Activated naive CD4-positive, alpha-beta T cell (primary cell): ENCODE measurements around the gene MROH2A.
A peak's percentile ranks its signal among the peaks of the same experiment; 100 is the strongest.

Experiments used
- DNase-seq, 4 experiments: peaks; one replicate each; lab custom pipeline; 2025; lab: John Stamatoyannopoulos, UW

The MROH2A gene

GRCh38 chr2:233838726-233839446 lies 60.8 kb downstream of the MROH2A start:
- no peak for DNase-seq

GRCh38 chr2:233839447-233839820 lies 61.3 kb downstream of the MROH2A start:
- no peak for DNase-seq

DNA sequence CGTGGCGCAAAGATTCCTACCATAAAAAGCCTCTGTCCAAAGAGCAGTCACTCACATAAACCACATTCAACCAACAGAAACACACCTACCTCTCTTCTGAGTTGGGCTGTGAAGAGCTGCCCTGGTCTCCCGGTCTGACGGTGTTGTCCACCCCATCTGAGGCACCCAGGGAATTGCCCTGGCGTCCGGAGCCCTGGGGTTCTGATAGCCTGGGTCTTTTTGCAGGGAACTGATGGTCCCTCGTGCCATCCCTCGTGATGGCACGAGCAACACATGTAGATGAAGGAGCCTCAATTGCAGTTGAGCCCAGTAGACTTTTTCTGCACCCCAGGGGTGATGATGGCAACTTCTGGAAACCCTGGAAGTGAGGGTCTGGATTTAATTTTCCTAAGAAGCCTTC lies 62.4 kb downstream of the MROH2A start:
- DNase-seq, result no peak

GRCh38 chr2:233841183-233841582 lies 63.1 kb downstream of the MROH2A start:
- no peak for DNase-seq

DNA sequence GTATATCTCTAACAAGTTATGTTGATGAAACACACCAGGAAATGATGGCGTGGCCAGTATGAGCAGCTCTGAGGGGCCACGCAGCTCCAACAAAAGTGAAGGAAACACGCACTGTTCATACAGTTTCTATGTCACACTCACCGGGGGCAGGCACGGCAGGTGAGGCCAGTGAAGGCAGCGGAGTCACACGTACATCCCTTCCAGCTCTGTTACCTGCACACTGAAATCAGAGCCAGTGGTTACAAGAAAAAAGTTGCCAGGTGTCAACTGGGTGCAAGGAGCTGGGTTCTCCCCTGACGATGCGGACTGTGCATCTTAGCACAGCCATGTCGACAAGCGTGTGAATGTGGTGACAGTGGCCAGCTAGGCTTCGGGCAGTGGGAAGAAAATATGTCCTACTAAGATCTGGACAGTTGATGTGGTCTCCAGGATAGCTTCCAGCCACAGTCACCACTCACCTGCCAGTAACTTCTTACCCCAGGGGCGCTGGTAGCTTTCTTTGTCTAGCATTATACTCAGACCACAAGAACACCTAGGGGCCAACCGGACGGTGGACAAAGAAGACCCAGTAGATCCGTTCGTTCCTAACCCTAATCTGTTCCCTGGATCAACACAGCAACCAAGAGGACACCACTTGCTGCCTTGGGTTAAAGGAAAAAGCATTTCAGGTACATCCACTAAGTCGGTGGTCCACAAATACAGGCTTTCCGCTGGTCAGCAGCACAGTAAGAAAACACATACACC lies 66.1 kb downstream of the MROH2A start:
- no peak for DNase-seq

DNA sequence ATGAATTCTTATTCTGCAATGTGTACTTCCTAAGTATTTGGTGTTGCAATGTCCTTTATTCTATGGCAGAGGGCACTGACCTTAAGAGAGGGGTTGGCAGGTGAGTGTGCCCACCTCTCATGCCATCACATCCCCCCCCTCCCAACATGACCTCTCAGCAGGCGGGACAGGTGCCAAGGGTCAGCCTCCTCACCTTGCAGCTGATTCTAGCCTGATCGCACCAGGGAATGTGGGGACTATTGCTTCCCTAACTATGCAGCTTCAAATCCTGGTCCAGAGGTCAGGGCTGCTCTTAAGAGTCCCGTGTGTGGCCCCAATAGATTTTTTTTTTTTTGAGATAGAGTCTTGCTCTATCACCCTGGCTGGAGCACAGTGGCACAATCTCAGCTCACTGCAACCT lies 66.7 kb downstream of the MROH2A start:
- DNase-seq, result no peak

- DNase-seq, result no peak
These were observed 67.4 kb downstream of the MROH2A start for GRCh38 chr2:233845301-233846060.

DNA sequence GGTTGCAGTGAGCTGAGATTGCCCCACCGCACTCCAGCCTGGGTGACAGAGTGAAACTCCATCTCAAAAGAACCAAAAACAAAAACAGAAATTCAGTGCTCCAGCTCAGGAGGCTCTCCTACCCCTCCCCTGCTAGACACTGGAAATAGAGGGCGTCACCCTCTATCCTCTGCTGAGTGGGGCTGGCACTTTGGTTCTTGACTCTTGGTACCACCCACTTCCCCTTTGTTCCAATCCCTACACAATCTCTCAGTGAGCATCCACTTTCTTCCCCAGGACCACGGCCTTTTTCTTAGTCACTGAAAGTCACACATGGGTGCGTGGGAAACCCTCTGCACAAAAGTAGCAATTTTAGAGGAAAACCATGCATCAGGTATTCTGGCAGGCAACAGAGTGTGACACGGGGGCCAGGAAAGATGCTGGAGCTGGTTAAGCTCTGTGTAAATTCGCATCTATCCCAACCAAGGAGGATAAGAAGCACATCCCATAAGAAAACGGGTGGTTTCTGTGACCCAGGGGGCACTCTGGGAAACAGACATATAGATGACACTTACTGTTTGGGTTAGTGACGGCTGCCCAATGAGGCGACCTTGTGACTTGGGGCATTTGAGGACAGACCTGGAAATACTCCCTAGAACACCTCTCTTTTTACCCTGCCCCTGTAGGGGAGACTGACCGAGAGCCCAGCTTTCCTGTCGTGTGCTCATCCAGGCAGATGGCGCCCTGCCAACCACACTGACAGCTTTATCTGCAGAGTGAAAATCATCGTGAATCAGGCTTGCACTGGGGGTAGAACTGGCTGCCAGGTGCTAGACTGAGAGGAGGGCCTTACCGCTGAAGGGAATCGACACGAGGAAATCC lies 68.5 kb downstream of the MROH2A start:
- DNase-seq, result no peak

DNA sequence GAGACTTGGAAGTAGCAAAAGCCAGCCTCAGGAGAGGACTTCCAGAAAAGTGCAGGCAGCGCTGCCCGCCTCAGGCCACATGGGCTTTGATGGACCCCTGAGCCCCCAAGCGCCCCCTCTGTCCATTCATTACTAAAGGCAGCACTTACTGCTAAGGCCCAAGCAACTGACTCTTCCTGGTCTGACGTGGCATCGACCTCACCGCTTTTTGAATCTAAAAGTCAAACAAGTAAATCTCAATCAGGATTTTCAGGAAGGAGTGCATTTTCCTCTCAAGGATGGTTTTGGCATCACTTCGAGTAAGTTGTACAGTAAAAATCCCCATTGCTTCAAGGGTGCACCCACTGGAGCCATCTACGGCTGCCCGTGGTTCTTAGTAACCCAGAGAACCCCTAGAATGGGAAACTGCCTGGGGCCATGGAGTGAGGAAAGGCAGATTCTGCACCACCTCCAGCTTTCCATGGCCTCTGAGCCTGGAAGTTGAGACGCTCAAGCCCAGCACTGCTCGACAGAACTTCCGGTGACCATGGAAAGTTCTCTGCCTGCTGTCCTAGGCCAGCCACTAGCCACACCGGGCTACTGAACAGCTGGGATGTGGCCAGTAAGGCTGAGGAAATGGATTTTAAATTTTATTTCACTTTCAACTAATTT lies 69.2 kb downstream of the MROH2A start:
- no peak for DNase-seq

DNA sequence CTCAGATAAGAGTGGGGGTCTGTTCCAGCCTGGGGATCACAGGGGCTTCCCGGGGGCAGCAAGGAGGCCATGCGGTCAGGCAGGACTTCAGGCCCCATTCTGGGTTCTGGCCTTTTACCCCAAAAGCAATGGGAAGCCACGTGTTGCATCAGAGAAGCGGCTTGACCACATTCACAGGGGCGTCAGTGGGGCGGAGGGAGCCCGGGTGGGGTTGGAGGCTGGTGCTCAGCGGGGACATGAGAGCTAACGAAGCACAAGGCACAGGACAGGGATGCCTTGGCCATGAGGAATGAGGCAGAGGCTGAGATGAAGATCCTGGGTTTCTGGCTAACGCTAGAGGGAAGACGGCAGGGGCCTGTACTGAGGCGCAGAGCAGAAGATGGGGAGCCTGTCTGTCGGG lies 70.1 kb downstream of the MROH2A start:
- no peak for DNase-seq

DNA sequence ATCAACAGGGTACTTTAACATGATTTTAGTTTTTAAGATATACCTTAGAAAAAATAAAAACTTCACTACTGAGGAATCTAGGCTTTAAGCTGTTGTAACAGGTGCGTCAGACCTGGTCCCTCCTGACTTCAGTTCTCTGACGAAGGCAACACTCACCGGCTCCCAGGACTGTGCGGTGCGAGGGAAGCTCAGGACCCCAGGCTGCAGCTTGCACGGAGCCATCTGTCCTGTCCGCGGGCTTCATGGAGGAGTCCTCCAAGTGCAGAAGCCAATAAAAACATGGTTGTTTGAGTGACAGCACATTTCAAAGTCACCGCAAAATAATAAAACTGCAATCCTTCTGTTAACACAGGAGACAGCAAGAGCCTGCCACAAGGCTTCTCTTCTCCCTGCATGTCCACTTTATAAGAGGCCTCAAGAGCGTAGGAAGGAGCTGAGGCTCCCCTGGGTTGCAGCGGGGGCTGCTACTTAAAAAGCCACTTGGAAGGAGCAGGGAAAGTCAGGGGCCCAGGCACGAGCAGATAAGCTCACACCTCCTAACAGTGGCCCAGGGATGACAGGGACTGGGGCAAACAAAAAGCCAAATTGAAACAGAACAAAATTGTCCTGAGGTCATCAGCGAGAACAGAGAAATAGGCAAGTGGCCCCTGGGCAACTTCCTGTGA lies 71.6 kb downstream of the MROH2A start:
- no peak for DNase-seq

- no peak for DNase-seq
These were observed 72.6 kb downstream of the MROH2A start for GRCh38 chr2:233850745-233851144.

GRCh38 chr2:233851169-233851568 lies 73.0 kb downstream of the MROH2A start:
- DNase-seq, result no peak

GRCh38 chr2:233852056-233852455 lies 73.9 kb downstream of the MROH2A start:
- DNase-seq, result no peak

- DNase-seq, result no peak
These were observed 75.2 kb downstream of the MROH2A start for GRCh38 chr2:233853353-233853752.

- DNase-seq, result no peak
These were observed 75.7 kb downstream of the MROH2A start for GRCh38 chr2:233853883-233854240.

- DNase-seq, result peak; percentile 50 to 79 (median 64)
These were observed 76.3 kb downstream of the MROH2A start, which contains the start of gene HJURP for GRCh38 chr2:233854241-233854981. Gene HJURP, minus strand, starts transcription at chr2:233854535. Its CDS starts 35 bp downstream, at chr2:233854500.

GRCh38 chr2:233855345-233855744 lies 77.2 kb downstream of the MROH2A start:
- no peak for DNase-seq

DNA sequence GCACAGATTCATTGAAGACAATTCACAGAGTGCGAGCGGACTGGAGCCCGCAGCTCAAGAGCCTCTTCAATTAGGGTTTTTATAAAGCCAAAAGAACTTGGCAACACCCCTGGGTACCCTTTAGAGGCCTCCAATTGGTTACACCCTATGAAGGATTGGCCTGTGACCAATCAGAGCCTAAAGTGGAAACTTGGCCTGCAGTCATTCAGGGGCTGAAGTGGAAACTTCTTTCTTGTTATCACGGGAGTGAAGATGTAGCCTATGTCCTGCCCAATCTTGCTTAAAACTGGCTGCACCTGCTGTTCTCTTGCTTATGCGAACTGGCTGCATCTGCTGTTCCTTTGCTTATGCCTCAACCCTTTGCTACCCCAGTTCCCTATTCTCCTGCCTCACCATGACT lies 78.1 kb downstream of the MROH2A start:
- no peak for DNase-seq

DNA sequence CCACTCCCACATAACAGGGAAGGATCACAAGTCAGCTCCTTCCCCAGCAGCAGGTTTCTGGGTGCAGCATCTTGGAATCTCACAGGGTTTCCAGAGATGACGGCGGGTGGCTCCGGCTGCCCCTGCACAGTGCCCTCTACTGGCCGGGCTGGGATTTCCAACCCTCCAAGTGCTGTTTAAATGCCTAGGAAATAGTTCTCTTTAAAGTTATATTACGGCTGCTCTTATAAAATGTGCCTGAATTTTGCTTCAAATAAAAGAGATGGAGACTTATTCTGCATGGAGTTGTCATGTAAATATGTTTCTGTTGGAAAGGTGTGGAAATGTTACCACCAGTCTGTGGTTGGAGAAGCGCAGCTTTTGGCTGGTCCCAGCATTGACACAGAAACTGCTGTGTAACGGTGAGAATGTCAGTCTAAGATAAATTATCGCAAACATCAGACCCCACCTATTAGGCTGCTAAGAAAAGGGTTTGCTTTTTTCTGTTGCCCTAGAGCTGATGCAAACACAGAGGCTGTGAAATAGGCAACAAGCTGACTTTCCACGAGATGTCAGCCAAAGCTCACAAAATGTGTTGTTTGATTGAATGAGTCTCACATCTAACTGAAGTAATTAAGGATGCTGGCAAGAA lies 79.5 kb downstream of the MROH2A start:
- DNase-seq, result peak in 3 of 4 experiments; percentile 22 to 41 (median 24)
